ENCODE results near the gene TBC1D22A.

TBC1D22A gene

GRCh38 chr22:47219789-47220188 lies 457.3 kb downstream of the TBC1D22A start:
- DNase-seq (ENCODE audit: low spot score): no peak

- no peak for DNase-seq (ENCODE audit: low spot score)
Observed at GRCh38 chr22:47220752-47221151, 458.3 kb downstream of the TBC1D22A start.

- no peak for DNase-seq (ENCODE audit: low spot score)
Observed at GRCh38 chr22:47221840-47222615, 459.6 kb downstream of the TBC1D22A start.
